ENCODE results near the gene METTL5. TPM values are rescaled to one million over a fixed set of nuclear protein-coding genes. Genes with fewer than 3 reads are reported as not detected.
"Not testable (repeated sequence)": the region's sequence is repeated elsewhere in the genome, so short reads cannot be mapped to it uniquely, and the experiment has no call there.

METTL5 gene
- total RNA-seq, 1 experiment from 2014 or later, result 63.1 TPM

DNA sequence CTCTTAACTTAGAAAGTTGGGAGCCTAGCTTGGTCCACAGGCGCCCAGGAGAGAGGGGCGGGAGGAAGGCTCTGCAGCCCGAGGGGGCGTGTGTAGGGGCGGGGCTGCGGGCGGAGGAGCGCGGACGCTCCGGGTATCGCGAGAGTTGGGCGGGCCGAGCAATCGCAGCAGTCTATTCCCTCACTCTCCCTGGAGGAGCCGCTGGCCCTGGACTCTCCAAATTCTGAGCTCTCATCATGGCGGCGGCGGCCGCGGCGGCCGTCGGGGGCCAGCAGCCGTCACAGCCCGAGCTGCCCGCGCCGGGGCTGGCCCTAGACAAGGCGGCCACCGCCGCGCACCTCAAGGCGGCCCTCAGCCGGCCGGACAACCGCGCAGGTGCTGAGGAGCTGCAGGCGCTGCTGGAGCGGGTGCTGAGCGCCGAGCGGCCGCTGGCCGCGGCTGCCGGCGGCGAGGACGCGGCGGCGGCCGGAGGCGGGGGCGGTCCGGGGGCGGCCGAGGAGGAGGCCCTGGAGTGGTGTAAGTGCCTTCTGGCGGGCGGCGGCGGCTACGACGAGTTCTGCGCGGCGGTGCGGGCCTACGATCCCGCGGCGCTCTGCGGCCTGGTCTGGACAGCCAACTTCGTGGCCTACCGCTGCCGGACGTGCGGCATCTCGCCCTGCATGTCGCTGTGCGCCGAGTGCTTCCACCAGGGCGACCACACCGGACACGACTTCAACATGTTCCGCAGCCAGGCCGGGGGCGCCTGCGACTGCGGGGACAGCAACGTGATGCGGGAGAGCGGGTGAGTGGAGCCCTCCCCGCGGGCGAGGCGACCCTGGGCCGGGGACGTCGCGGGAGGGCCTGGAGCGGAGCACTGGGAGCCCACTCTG is 2.8 kb upstream of the METTL5 start, which contains the start of gene UBR3:
Gene UBR3 (plus strand): TSS at position 183 of the 869 bp plus-strand sequence. CDS start 54 bp downstream, at position 237.
- H3K4me1 Mint-ChIP-seq (ENCODE audit: low read depth, unreplicated experiment), result peaks cover 37% of the 10 kb centered on the region
- peaks cover 2% of the 10 kb centered on the region for H3K9me3 Mint-ChIP-seq (ENCODE audit: low read depth, unreplicated experiment)
- peak; percentile 96 for DNase-seq
- H3K4me3 Mint-ChIP-seq (ENCODE audit: low read depth, unreplicated experiment), result peak within 1 kb of the TSS; percentile 91
- intact Hi-C loops (cut with micrococcal nuclease; ENCODE audit: unreplicated experiment), result loop anchor here (5.0 kb wide), 1 partner anchor 50 kb away; no protein-coding TSS in a partner anchor
- CTCF ChIA-PET, result interaction anchor here (0.5 to 2.4 kb wide), 7 partner anchors 37 to 444 kb away, joined by 3 to 11 read pairs (median 3); no protein-coding TSS in a partner anchor
- H3K36me3 Mint-ChIP-seq (ENCODE audit: insufficient read depth, unreplicated experiment), result peaks cover 49% of the 10 kb centered on the region
- BruUV-seq (replicated peaks), result no TSS peak
- no peaks in the 10 kb centered on the region for H3K27me3 Mint-ChIP-seq (ENCODE audit: unreplicated experiment)
- TF ChIP-seq, protein P1, sequence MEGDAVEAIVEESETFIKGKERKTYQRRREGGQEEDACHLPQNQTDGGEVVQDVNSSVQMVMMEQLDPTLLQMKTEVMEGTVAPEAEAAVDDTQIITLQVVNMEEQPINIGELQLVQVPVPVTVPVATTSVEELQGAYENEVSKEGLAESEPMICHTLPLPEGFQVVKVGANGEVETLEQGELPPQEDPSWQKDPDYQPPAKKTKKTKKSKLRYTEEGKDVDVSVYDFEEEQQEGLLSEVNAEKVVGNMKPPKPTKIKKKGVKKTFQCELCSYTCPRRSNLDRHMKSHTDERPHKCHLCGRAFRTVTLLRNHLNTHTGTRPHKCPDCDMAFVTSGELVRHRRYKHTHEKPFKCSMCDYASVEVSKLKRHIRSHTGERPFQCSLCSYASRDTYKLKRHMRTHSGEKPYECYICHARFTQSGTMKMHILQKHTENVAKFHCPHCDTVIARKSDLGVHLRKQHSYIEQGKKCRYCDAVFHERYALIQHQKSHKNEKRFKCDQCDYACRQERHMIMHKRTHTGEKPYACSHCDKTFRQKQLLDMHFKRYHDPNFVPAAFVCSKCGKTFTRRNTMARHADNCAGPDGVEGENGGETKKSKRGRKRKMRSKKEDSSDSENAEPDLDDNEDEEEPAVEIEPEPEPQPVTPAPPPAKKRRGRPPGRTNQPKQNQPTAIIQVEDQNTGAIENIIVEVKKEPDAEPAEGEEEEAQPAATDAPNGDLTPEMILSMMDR (IDR thresholded peaks at IDR 0.05; ENCODE audit: unreplicated experiment), result no peak
- H3K27ac Mint-ChIP-seq (ENCODE audit: unreplicated experiment), result peak within 1 kb of the TSS; percentile 66

DNA sequence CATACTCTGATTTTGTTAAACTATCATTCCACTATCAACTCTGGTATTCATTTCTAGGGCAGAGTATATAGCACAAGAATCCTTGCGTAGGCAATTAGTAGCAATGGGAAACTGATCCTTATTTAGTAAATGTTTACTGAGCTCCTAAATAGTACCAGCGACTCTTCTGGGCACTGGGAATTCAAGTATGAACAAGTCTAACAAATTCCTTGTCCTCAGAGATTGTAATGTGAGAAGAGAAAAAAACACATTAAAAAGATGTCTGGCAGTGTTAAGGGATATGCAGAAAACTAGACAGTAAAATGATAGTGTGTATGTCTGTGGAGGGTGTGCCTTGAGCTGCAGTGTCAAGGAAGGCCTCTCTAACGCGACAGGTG is 721 bp downstream of the METTL5 start:
- Mint-ChIP-seq H3K9me3 (ENCODE audit: low read depth, unreplicated experiment) (peaks cover 2% of the 10 kb centered on the region), H3K4me3 (ENCODE audit: low read depth, unreplicated experiment) (peak overlapping the region; percentile 90), H3K27ac (ENCODE audit: unreplicated experiment) (peak overlapping the region; percentile 40), H3K27me3 (ENCODE audit: unreplicated experiment) (no peaks in the 10 kb centered on the region), H3K36me3 (ENCODE audit: insufficient read depth, unreplicated experiment) (peaks cover 61% of the 10 kb centered on the region), H3K4me1 (ENCODE audit: low read depth, unreplicated experiment) (peaks cover 40% of the 10 kb centered on the region)
- BruUV-seq (replicated peaks), result TSS peak; percentile 64
- DNase-seq, result no peak
- intact Hi-C loops (cut with micrococcal nuclease; ENCODE audit: unreplicated experiment), result loop anchor here (2.0 kb wide), 1 partner anchor 105 kb away; no protein-coding TSS in a partner anchor
- TF ChIP-seq, protein P1 (IDR thresholded peaks at IDR 0.05; ENCODE audit: unreplicated experiment), result no peak
- CTCF ChIA-PET, result no interaction called here

DNA sequence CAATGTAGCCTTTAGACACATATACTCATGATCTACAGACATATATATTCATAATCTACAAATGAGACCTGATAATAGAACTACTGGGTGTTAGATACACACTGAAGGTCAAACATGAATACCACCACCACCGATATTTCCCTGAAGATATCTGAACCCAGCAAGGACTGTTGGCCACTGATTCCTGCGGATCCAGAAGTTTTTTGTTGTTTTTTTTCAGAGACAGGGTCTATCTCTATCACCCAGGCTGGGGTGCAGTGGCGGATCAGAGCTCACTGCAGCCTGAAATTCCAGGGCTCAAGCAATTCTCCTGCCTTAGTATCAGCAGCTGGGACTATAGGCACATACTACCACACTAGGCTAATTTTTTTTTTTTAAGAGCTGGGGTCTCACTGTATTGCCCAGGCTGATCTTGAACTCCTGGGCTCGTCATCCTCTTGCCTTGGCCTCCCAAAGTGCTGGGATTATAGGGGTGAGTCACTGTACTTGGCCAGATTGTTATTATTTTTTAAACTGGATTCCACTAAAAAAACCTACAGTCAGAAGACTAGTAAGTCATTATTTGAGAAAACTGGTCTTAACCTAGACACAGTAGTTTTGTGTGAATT is 1.8 kb downstream of the METTL5 start:
- BruUV-seq (replicated peaks), result no TSS peak
- Mint-ChIP-seq H3K27ac (ENCODE audit: unreplicated experiment) (no peak overlapping the region), H3K4me1 (ENCODE audit: low read depth, unreplicated experiment) (peaks cover 32% of the 10 kb centered on the region), H3K36me3 (ENCODE audit: insufficient read depth, unreplicated experiment) (peaks cover 53% of the 10 kb centered on the region), H3K4me3 (ENCODE audit: low read depth, unreplicated experiment) (peak overlapping the region; percentile 90), H3K9me3 (ENCODE audit: low read depth, unreplicated experiment) (peaks cover 2% of the 10 kb centered on the region), H3K27me3 (ENCODE audit: unreplicated experiment) (no peaks in the 10 kb centered on the region)
- CTCF ChIA-PET, result interaction anchor here (0.6 to 0.7 kb wide), 2 partner anchors 370 to 570 kb away, joined by 3 to 7 read pairs; no protein-coding TSS in a partner anchor
- intact Hi-C loops (cut with micrococcal nuclease; ENCODE audit: unreplicated experiment), result no loop called here
- no peak for DNase-seq
- TF ChIP-seq, protein P1 (IDR thresholded peaks at IDR 0.05; ENCODE audit: unreplicated experiment), result no peak

DNA sequence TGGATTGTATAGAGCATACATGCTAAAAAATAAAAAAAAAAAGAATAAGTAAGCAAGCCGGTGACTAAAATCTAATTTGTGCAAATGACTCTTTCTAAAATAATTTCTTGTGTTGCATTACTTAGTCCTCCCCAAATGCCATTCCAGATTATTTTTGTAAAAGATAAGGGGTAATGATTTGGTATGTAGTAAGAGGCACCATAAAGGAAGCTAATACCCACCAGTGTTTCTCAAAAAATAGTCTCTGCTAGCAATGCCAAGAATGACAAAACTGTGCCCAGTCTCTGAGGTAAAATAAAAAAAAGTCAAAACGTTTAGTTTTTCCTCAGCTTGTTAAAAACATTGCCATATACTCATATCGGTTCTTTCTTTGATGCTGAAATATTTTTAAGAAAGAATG is 2.7 kb downstream of the METTL5 start:
- Mint-ChIP-seq H3K4me3 (ENCODE audit: low read depth, unreplicated experiment) (no peak overlapping the region), H3K27me3 (ENCODE audit: unreplicated experiment) (no peaks in the 10 kb centered on the region), H3K9me3 (ENCODE audit: low read depth, unreplicated experiment) (peaks cover 2% of the 10 kb centered on the region), H3K4me1 (ENCODE audit: low read depth, unreplicated experiment) (peaks cover 32% of the 10 kb centered on the region), H3K27ac (ENCODE audit: unreplicated experiment) (no peak overlapping the region), H3K36me3 (ENCODE audit: insufficient read depth, unreplicated experiment) (peaks cover 48% of the 10 kb centered on the region)
- DNase-seq, result no peak
- no TSS peak for BruUV-seq (replicated peaks)
- CTCF ChIA-PET, result interaction anchor here (0.7 kb wide), 1 partner anchor 370 kb away, joined by 3 read pairs; no protein-coding TSS in a partner anchor
- TF ChIP-seq, protein P1 (IDR thresholded peaks at IDR 0.05; ENCODE audit: unreplicated experiment), result no peak
- intact Hi-C loops (cut with micrococcal nuclease; ENCODE audit: unreplicated experiment), result no loop called here

DNA sequence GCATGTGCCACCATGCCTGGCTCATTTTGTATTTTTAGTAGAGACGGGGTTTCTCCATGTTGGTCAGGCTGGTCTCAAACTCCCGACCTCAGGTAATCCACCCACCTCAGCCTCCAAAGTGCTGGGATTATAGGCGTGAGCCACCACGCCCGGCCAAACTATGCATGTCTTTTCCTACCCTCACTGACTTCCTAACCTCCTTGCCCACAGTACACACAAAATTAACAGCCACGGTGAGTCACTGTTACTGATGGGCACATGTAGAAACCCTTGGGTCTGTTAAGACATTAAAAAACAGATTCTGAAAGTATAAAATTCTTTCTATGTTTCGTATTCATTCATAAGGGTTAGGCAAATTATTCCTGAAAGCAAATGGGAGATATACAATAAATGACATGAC is 4.6 kb downstream of the METTL5 start:
- H3K27ac Mint-ChIP-seq (ENCODE audit: unreplicated experiment); BruUV-seq (replicated peaks); CTCF ChIA-PET; H3K9me3 Mint-ChIP-seq (ENCODE audit: low read depth, unreplicated experiment); intact Hi-C loops (cut with micrococcal nuclease; ENCODE audit: unreplicated experiment); H3K27me3 Mint-ChIP-seq (ENCODE audit: unreplicated experiment): not testable (repeated sequence)
- peak; percentile 32 for DNase-seq
- Mint-ChIP-seq H3K4me1 (ENCODE audit: low read depth, unreplicated experiment) (peaks cover 23% of the 10 kb centered on the region), H3K36me3 (ENCODE audit: insufficient read depth, unreplicated experiment) (peaks cover 45% of the 10 kb centered on the region), H3K4me3 (ENCODE audit: low read depth, unreplicated experiment) (peak overlapping the region; percentile 26)
